HepG2 (cell line): ENCODE measurements around the gene CDK6. TPM values are rescaled to one million over a fixed set of nuclear protein-coding genes. Genes with fewer than 3 reads are reported as not detected.

Experiments
- ATAC-seq: fragments of 200-7000 bp; cut with Tn5 transposase; 3 replicates; pipeline ENCODE4 v1.9.1; 2020; ENCODE audit warnings: mild to moderate bottlenecking, moderate library complexity
- BruUV-seq: library from RNA; stranded (reverse); fragments of 400-500 nt; replicated peaks from 2 replicates; lab custom pipeline; 2021; lab: Mats Ljungman, UMichigan
- CTCF ChIA-PET: fragments of 300-600 bp; formaldehyde crosslinking; extraction: SDS; loops from one replicate; lab custom pipeline; 2021; ENCODE audit warnings: low total read pairs, inconsistent platforms, low intra/inter-chr PET ratio; lab: Yijun Ruan, JAX
- POLR2A ChIA-PET: fragments of 350-600 bp; sonication (Branson Sonifier 250); formaldehyde crosslinking; loops from one replicate; lab custom pipeline; 2020; ENCODE audit warnings: antibody characterized with exemption, inconsistent platforms; lab: Yijun Ruan, JAX
- DNase-seq: peaks from one replicate; pipeline ENCODE4 v3.0.0-alpha.2; 2015; ENCODE audit warnings: low spot score
- FAIRE-seq: peaks from 3 replicates; lab custom pipeline; 2011; peaks lifted over from hg19 to GRCh38; lab: Jason Lieb, UNC
- H2AFZ ChIP-seq: one replicate; pipeline ENCODE4 v1.6.1; 2011; ENCODE audit warnings: low read length, inconsistent platforms
- H3K27ac ChIP-seq: fragments of 300-600 bp; 3 replicates; pipeline ENCODE4 v1.8.0; 2011; ENCODE audit warnings: mixed run types, mild to moderate bottlenecking, mixed read lengths, low read length, inconsistent platforms; ENCODE audit not compliant: insufficient read depth; ENCODE audit errors: extremely low read length
- H3K27me3 ChIP-seq, 2 experiments: fragments of 200-600 bp in 1 of 2; 2 replicates in 1 of 2; 3 replicates in 1 of 2; pipeline versions ENCODE4 v1.6.0 to v1.8.0; 2011; ENCODE audit warnings: low read length in 2 of 2, mild to moderate bottlenecking in 2 of 2, moderate library complexity in 2 of 2, inconsistent platforms in 1 of 2; ENCODE audit not compliant: insufficient read depth in 2 of 2, control insufficient read depth in 1 of 2
- H3K36me3 ChIP-seq, 2 experiments: fragments of 200-600 bp in 1 of 2; replicated peaks in 1 of 2; 2 replicates in 1 of 2; 3 replicates in 1 of 2; pipeline versions ENCODE4 v1.5.1 to v1.8.0; 2011; ENCODE audit warnings: low read length in 2 of 2, inconsistent platforms in 1 of 2; ENCODE audit not compliant: insufficient read depth in 2 of 2, control insufficient read depth in 1 of 2
- H3K4me1 ChIP-seq: 2 replicates; pipeline ENCODE4 v1.5.1; 2012; ENCODE audit warnings: low read length, inconsistent platforms; ENCODE audit not compliant: insufficient read depth
- H3K4me2 ChIP-seq: 2 replicates; pipeline ENCODE4 v1.6.0; 2011; ENCODE audit warnings: low read depth, low read length, inconsistent platforms
- H3K4me3 ChIP-seq, 3 experiments: fragments of 200-600 bp in 1 of 3; sonication (generic), shearing (Covaris generic) in 1 of 3; replicated peaks in 1 of 3; 2 replicates each; pipeline ENCODE4 v1.5.1; 2011 to 2016; ENCODE audit warnings: low read length in 3 of 3, inconsistent platforms in 2 of 3, low read depth in 2 of 3, mild to moderate bottlenecking in 2 of 3, control low read depth in 1 of 3, mixed read lengths in 1 of 3; ENCODE audit not compliant: insufficient read depth in 1 of 3
- H3K79me2 ChIP-seq: one replicate; pipeline ENCODE4 v1.6.1; 2011; ENCODE audit warnings: low read length, inconsistent platforms; ENCODE audit not compliant: insufficient read depth
- H3K9ac ChIP-seq: 2 replicates; pipeline ENCODE4 v1.6.0; 2011; ENCODE audit warnings: mild to moderate bottlenecking, low read depth, low read length, inconsistent platforms; ENCODE audit not compliant: insufficient read depth
- H3K9me3 ChIP-seq: 2 replicates; pipeline ENCODE4 v1.5.1; 2012; ENCODE audit warnings: mild to moderate bottlenecking, low read length
- H4K20me1 ChIP-seq: 2 replicates; pipeline ENCODE4 v1.6.0; 2011; ENCODE audit warnings: inconsistent platforms, mild to moderate bottlenecking, low read length, moderate library complexity; ENCODE audit not compliant: insufficient read depth
- DPF2 ChIP-seq: sonication (generic); formaldehyde crosslinking; IDR thresholded peaks from 2 replicates; pipeline ENCODE4 v1.4.0; 2020; ENCODE audit warnings: mild to moderate bottlenecking, low read depth, missing genetic modification reagents, borderline replicate concordance
- GZF1 ChIP-seq: sonication (generic); formaldehyde crosslinking; IDR thresholded peaks from 2 replicates; pipeline ENCODE4 v1.5.1; 2020; ENCODE audit warnings: mild to moderate bottlenecking, missing genetic modification reagents
- HNF1A ChIP-seq, 2 experiments: sonication (generic) in 1 of 2; formaldehyde crosslinking in 1 of 2; IDR thresholded peaks; 2 replicates each; pipeline versions ENCODE4 v1.4.0 to v1.6.1; 2016 to 2020; ENCODE audit warnings: borderline replicate concordance in 1 of 2, low read depth in 1 of 2, mild to moderate bottlenecking in 1 of 2, missing genetic modification reagents in 1 of 2
- STAG1 ChIP-seq: sonication (generic); formaldehyde crosslinking; IDR thresholded peaks from 2 replicates; pipeline ENCODE4 v1.4.0; 2020; ENCODE audit warnings: missing genetic modification reagents
- YY1 ChIP-seq: IDR thresholded peaks from 2 replicates; pipeline ENCODE4 v1.6.1; 2011; ENCODE audit warnings: low read length, low read depth, moderate library complexity, mild to moderate bottlenecking; ENCODE audit not compliant: insufficient read depth, insufficient replicate concordance
- ZFP37 ChIP-seq: sonication (generic); formaldehyde crosslinking; IDR thresholded peaks from 2 replicates; pipeline ENCODE4 v1.4.0; 2020; ENCODE audit warnings: missing genetic modification reagents, borderline replicate concordance
- ZNF225 ChIP-seq: sonication (generic); formaldehyde crosslinking; IDR thresholded peaks from 2 replicates; pipeline ENCODE4 v1.4.0; 2020; ENCODE audit warnings: mild to moderate bottlenecking, missing genetic modification reagents
- ZNF614 ChIP-seq: IDR thresholded peaks from 2 replicates; pipeline ENCODE4 v1.6.1; 2018; ENCODE audit warnings: missing biosample characterization, missing genetic modification reagents, inconsistent platforms, borderline replicate concordance
- ZNF83 ChIP-seq: sonication (generic); formaldehyde crosslinking; IDR thresholded peaks from 2 replicates; pipeline ENCODE4 v1.4.0; 2020; ENCODE audit warnings: missing genetic modification reagents, mild to moderate bottlenecking, borderline replicate concordance
- WGBS: methylation state at CpG from one replicate; pipeline ENCODE4 v1.1.6; 2017; ENCODE audit warnings: low lambda C conversion rate; 5-methylcytosine and 5-hydroxymethylcytosine counted together
- in situ Hi-C: cut with HindIII; loops from 2 replicates; pipeline ENCODE4 v1.10.0; 2017; ENCODE audit warnings: low pct_unique_long_range_greater_than_20kb; ENCODE audit not compliant: extremely low pct_ligation_motif_present
- intact Hi-C: fragments of 100-400 bp; cut with micrococcal nuclease; formaldehyde crosslinking; loops from one replicate; pipeline ENCODE4 v1.10.0; 2022; ENCODE audit not compliant: unreplicated experiment
- polyA plus RNA-seq, 8 experiments: library from polyadenylated mRNA; depleted of rRNA in 3 of 8; stranded (reverse) in 7 of 8; unstranded in 1 of 8; fragments of >200 nt; fragmentation: Illumina TruSeq in 4 of 8; extraction: Trizol in 4 of 8; gene quantifications; 2 replicates each; pipeline versions ENCODE4 v1.2.1 to v1.2.3, GENCODE V29; 2011 to 2016; ENCODE audit warnings: low read depth in 4 of 8, missing spikeins in 1 of 8, mixed read lengths in 1 of 8; ENCODE audit not compliant: insufficient read depth in 1 of 8
- total RNA-seq, 5 experiments: library from RNA; depleted of rRNA; stranded (reverse); fragments of >200 nt; fragmentation: Illumina TruSeq; extraction: Trizol; gene quantifications; 2 replicates each; pipeline ENCODE4 v1.2.3, GENCODE V29; 2016; ENCODE audit warnings: low read depth in 1 of 5
- TF ChIP-seq, protein P1 (sequence below): sonication (generic); formaldehyde crosslinking; IDR thresholded peaks from 2 replicates; pipeline ENCODE4 v1.4.0; 2020; ENCODE audit warnings: missing genetic modification reagents

CDK6 gene
- total and polyA plus RNA-seq, 2 of the 13 experiments (the other 11 are each of a cell fraction or from before 2014, with no cell fraction given): 34.6 to 90.8 TPM

- CTCF ChIA-PET: no interaction called here
- ATAC-seq: no peak
- no peak for DNase-seq
- no TSS peak for BruUV-seq
- Histone ChIP-seq H3K79me2 (peaks cover 14% of the 10 kb centered on the region), H3K4me3 (no peak overlapping the region), H3K9ac (no peak overlapping the region), H3K4me1 (peaks cover 36% of the 10 kb centered on the region), H2AFZ (no peak overlapping the region), H3K4me2 (no peak overlapping the region), H3K27me3 (no peaks in the 10 kb centered on the region)
- 98% methylated on average over 2 of the region's 2 CpGs for WGBS
- intact Hi-C loops: no loop called here
- no peak for FAIRE-seq
- TF ChIP-seq GZF1 (peak; percentile 76; the same call in 1 of the 2 replicates), ZFP37 (no peak)
- TF ChIP-seq, all 625 proteins: peak for 1
- POLR2A ChIA-PET: no interaction called here
- Histone ChIP-seq H3K27ac (no peak overlapping the region), H4K20me1 (no peaks in the 10 kb centered on the region), H3K36me3 (peaks cover 4 to 32% of the 10 kb centered on the region in 2 experiments; a peak in 4 of 5 replicates), H3K9me3 (no peaks in the 10 kb centered on the region)
- in situ Hi-C loops: no loop called here
Measured at GRCh38 chr7:92631850-92632487, 204.4 kb downstream of the CDK6 start.

DNA sequence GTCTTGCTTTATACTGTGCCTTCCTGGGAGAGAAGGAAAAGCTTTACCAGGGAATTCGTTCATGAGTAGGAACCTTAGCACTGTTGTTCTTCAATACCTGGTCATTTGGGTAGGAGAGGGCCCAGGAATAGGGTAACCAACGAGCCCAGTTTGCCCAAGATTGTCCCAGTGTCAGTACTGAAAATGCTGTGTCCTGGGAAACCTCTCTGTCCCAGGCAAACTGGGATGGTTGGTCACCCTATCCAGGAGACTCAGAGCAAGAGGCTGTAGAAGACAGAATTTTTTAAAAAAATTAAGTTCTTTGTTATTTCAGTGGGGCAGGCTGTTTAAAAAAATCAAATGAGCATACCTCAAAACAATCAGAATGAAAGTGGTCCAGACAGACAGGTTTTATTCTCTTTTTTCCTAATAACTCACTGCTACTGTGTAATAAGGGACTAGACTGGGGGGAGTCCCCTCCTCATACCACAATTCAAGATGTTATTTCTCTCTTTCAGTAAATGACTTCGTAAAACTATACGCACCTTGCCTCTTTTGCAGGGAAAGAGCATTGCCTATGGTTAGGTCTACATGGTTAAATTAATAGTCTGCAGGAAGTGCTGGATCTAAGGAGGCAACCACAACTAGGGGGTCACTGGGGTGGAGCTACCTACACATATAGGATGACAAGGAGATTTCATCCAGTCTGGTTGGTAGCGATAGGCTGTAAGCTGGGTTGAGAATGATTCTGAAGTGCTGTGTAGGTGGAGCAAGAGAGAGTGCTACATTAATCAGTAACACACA lies 205.1 kb downstream of the CDK6 start:
- Histone ChIP-seq H3K4me3 (no peak overlapping the region), H4K20me1 (no peaks in the 10 kb centered on the region), H2AFZ (no peak overlapping the region), H3K9ac (no peak overlapping the region), H3K79me2 (peaks cover 14% of the 10 kb centered on the region), H3K4me2 (no peak overlapping the region), H3K36me3 (peaks cover 4 to 35% of the 10 kb centered on the region in 2 experiments; a peak in 4 of 5 replicates), H3K4me1 (peaks cover 35% of the 10 kb centered on the region), H3K9me3 (no peaks in the 10 kb centered on the region), H3K27ac (no peak overlapping the region), H3K27me3 (no peaks in the 10 kb centered on the region)
- no TSS peak for BruUV-seq
- DNase-seq (no peak), FAIRE-seq (no peak), ATAC-seq (no peak)
- in situ Hi-C loops (no loop called here), intact Hi-C loops (no loop called here)
- POLR2A ChIA-PET: no interaction called here
- WGBS: 97% methylated on average over 5 of the region's 5 CpGs
- CTCF ChIA-PET: no interaction called here
- TF ChIP-seq HNF1A (IDR thresholded peaks at IDR 0.05; ENCODE audit: low read depth) (no peak), HNF1A (CRISPR knock-in tag; IDR thresholded peaks at IDR 0.05; ENCODE audit: borderline replicate concordance) (no peak), ZNF83 (CRISPR knock-in tag) (no peak), YY1 (no peak), DPF2 (CRISPR knock-in tag) (no peak), ZNF614 (CRISPR knock-in tag) (no peak), STAG1 (no peak), ZNF225 (no peak)
- TF ChIP-seq, protein P1, sequence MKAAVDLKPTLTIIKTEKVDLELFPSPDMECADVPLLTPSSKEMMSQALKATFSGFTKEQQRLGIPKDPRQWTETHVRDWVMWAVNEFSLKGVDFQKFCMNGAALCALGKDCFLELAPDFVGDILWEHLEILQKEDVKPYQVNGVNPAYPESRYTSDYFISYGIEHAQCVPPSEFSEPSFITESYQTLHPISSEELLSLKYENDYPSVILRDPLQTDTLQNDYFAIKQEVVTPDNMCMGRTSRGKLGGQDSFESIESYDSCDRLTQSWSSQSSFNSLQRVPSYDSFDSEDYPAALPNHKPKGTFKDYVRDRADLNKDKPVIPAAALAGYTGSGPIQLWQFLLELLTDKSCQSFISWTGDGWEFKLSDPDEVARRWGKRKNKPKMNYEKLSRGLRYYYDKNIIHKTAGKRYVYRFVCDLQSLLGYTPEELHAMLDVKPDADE (CRISPR knock-in tag): no peak
